ENCODE measurements around the gene PLEKHA6.

Gene PLEKHA6

DNA sequence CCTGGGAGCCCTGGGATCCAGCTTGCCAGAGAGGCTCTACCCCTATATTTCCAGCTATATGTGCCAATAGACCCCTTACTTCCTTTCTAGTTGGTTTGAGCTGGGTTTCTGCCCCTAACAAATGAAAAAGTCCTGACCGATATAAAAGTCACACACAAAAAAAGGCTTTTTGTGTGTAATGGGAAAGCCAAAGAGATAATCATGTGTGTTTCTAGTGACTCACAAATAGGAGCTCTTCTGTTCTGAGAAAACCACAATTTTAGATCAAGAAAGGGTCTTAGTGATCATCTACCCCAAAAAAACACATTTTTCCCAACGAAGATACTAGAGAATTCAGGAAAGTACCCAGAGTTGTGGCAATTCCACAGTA lies 23.0 kb upstream of the PLEKHA6 start:
- DNase-seq, result no peak

DNA sequence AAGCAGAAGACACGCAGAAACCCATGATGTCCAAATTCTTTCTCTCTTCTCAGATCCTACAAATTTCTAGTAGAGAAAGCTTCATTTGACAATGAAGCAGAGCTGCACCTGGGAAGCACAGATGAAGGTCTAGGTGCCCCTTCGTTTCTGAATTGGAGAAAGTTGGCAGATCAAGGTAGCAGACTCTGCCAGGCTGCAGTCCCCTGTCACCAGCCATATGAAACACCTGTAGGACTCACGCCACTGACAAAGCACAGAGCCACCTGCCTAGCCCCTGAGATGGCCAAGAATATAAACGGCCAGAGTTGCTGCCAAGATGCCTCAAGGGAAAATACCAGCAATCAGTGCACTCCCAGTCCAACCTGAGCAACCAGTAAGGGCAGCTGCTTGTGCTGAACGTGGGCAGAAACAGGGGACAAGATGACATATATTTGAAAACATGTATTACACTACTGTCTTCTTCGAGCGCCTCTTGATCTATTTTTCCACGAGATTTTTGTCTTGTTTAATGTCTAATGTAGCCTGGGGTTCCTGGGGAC lies 20.6 kb upstream of the PLEKHA6 start:
- no peak for DNase-seq

DNA sequence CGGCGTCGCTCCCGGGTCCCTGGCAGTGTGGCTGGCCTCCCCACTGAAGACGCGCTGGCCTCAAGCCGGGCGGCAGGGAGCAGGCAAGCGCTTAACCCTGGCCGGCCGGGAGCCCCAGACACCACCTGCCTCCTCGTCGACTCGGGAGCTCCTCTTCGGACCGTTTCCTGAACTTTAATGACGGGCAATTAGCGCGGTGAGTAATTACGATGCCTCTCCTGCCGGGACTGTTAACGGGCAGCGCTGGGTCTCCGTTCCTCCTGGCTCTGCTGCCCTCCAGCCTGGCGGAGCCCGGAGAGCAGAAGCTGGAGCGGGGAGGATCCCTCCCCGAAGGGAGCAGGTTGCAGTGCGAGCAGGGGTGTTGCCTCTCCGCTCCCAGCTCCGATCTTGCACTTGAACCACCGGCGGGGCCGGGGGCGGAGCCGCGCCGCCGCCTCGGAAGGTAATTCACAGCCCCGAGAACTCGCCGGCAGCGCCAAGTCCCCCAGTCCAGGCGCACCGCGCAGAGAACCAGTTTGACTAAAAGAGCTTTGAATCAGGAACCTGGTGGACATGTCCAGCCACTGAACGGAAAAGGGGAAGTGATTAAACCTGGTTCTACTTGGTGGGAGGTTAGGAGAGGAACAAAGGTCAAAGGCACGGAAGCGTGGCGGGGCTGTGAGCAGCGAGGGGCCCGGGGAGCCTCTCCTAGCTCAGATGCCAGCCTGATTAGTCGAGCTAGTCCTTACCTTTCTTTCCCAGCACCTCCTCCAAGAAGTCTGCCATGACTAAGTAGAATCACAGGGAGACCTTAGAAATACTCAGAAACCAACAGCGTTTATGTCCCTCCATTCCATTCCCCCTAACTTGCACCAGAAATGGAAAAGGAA lies 18.3 kb upstream of the PLEKHA6 start:
- DNase-seq, result peak; percentile 70

DNA sequence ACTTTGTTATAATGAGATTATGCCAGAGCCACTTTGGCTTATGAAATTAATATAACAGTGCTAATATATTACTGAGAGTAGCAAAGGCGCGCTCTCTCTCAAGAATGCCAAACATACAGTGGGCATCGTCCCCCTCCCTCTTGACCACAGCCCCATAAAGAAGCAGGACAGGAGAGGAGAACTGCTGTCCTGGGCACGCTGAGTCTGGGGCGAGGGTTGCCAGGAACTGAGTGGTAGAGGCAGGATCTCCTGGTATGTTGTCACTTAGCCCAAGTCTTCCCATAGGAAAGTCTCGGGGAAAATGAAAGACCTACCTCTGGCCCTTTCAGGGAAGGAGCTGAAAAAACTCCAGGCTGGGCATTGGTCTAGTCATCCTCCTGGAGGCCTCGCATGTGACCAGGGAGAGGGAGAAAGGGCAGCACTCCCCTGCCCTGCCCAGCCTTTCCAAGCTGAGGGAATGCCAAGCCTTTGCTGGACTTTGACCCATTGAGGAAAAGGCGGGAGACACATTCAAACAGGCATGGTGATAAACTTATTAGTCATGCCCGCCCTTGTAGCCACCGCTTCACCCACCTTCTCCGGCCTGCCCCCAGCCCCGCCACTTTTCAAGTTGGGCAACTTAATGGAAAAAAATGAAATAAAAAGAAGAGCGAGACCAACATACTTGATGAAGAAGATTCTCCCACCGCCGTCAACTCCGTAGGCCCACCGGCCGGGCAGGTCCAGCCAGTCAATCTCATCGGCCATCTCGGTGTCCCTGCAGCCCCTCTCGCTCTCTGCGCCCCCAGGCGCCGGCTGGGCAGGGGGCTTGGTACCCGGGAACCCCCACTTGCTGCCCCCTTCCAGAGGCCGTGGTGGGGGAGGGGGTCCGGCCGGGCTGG lies 17.4 kb upstream of the PLEKHA6 start:
- no peak for DNase-seq

- no peak for DNase-seq
These were observed 16.7 kb upstream of the PLEKHA6 start for GRCh38 chr1:204376465-204376864.

DNA sequence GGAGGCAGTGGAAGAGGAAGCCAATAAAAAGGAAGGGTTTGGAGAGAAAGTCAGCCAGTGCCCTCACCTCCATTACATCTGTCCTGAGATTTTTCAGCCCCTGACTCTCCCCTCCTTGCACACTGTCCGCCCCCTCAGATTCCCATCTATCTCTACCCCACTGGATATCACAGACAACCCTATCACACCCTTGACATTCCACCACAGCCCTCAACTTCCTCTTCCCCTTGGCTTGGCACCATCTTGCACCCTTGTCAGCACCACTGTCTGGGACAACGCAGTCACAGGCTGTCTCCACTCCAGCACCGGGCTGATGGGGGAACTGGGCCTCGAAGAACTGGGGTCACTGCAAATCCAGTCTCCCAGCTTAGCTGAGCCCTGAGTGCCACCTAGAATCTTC lies 14.2 kb upstream of the PLEKHA6 start:
- DNase-seq, result no peak

- DNase-seq, result no peak
These were observed 10.4 kb upstream of the PLEKHA6 start for GRCh38 chr1:204370176-204370575.

GRCh38 chr1:204368996-204369726 lies 9.4 kb upstream of the PLEKHA6 start:
- no peak for DNase-seq

DNA sequence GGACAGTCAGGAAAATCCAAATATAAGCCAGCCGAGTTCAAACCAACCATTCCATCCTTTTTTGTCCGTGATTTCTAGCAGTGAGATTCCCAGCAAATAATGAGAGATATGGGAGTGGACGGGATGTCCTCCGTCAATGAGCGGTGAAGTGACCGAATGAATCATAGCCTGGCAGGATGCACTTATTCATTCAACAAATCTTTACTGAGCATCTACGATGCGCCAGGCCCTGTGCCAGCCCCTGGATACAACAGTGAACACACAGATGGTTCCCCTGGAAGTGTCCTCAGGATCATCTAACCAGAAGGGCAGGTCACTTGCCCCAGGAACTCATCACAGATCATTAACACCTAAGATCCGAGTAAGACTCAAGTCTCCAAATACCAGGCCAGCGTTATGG lies 8.2 kb upstream of the PLEKHA6 start:
- DNase-seq, result no peak

DNA sequence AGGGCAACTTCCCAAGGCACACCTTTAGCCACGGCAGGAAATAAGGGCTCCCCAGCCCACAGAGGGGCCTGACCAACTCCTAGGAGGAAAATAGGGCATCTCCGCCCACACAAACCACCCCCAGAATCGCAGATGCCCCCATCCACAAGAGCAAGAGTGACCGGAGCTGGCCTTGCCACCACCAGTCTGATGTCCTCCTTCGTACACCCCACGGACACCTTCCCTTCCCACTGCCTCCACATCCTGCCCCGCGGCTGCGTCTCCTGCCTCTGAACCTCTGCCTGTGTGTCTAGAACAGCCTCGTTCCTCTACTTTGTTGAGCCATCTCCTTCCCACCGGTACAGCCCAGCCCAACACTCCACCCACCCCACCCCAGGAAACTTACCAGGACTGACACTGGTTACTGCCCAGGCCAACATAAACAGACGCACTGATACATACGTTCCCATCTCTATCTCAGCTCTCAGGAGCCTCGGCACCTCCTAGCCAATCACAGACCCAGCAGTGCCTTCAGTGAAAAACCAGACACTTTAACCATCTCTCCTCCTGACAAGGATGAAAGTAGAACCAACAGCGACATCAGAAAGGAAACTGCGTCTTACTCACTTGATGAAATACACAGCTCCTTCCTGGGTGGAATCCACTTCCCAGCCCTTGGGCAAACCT lies 7.6 kb upstream of the PLEKHA6 start:
- no peak for DNase-seq

DNA sequence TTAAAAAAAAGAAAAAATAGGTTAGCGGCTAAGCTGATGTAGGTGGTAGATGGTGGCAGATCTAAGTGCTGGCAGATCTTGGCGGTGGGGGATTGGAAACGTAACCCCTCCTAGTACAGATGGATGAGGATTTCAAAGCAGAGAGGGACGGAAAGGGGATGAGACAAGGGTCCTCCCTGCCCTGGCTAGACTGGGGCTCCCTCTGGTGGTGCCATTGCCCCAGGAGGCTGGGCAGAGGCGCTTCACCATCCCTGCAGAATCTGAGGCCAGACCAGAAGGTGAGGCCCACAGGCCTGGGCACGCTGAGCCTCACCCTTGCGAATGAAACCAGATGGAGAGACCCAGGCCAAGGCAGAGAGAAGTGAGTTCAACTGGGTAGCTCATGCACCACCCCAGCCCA lies 7.0 kb upstream of the PLEKHA6 start:
- DNase-seq, result no peak

GRCh38 chr1:204363335-204364114 lies 3.8 kb upstream of the PLEKHA6 start:
- peak; percentile 15 for DNase-seq

- no peak for DNase-seq
These were observed 3.2 kb upstream of the PLEKHA6 start for GRCh38 chr1:204362984-204363334.

- no peak for DNase-seq
These were observed 2.1 kb upstream of the PLEKHA6 start for GRCh38 chr1:204361781-204362180.

DNA sequence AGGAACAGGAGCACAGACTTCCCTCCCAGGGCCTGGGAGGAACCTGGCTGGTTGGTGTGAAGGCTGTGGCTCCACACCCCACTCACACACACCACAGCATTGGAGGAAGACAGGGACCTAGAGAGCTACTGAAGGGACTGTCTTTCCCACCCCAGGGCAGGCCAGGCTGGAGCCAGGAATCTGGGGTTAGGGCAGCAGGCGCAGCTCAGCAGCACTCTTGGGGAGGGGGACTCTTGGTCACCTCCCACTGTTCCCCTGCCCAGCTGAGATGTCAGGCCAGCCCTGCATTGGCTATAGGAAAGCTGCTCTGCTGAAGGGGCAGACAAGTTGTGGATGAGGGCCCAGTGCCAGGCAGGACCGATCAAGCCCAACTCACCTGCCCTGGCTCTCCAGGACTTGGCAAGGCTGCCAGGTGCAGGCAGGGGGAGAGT lies 1.6 kb upstream of the PLEKHA6 start:
- no peak for DNase-seq

GRCh38 chr1:204360314-204360713 lies 585 bp upstream of the PLEKHA6 start:
- no peak for DNase-seq

GRCh38 chr1:204359131-204359473 lies 627 bp downstream of the PLEKHA6 start:
- no peak for DNase-seq

- no peak for DNase-seq
These were observed 1.1 kb downstream of the PLEKHA6 start for GRCh38 chr1:204358605-204359004.

DNA sequence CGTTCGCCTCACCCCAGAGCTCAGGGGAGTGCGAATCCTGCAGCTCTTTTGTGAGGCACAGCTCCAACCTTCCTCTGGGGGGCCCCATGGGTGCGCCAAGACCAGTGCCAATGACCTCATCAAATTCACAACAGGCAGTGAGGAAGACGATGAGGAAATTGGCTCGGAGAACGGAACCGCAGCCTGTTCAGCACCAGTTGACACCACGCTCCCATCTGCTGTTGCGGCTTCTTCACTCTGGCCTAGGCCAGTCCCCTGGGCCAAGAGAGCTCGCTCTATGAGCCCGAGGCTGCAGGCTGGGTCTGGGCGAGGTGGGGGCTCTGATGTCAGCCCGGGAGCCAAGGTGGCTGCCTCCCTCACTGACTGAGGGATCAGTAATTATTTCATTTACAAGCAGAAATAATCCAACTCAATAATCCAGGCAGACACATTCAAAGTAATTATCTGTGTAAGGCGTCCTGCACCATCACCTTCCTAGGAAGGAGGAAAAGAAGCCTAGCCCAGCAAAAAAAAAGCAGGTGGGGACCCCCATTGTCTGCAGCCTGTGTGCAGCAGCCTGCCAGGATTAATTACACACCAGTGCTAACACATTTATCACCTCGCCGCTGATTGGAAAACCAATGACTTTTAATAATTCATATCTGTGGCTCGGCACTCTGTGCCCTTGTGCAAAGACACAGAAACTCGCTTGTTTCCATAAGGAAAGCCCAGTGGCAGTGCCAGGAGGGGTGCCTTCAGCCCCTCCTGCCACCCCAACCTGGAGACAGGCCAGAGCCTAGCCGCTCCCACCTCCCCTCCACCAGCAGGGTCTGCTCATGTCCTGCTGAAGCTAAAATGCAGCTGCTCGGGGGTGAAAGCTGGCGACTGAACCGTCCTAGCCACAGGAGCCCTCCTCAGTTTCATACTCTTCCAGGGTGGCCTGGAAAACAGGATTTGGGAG lies 1.9 kb downstream of the PLEKHA6 start:
- DNase-seq, result no peak

DNA sequence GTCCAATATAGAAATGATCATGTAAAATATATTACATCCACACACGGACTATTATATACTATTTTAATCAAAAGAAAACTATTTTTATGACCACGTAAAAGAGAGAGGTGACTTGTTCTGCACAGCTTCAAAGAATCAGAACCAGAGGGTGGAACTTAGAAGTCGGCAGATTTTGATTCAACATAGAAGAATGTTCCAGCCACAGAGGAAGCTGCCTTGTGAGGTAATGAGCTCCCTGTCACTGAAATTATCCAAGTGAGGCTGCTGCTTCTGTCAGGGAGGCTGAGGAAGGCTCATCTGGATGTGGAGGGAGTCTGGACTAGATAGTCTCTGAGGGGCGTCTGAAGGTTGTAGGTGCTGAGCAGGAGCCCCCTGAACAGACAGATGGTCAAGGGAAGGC lies 2.7 kb downstream of the PLEKHA6 start:
- no peak for DNase-seq

DNA sequence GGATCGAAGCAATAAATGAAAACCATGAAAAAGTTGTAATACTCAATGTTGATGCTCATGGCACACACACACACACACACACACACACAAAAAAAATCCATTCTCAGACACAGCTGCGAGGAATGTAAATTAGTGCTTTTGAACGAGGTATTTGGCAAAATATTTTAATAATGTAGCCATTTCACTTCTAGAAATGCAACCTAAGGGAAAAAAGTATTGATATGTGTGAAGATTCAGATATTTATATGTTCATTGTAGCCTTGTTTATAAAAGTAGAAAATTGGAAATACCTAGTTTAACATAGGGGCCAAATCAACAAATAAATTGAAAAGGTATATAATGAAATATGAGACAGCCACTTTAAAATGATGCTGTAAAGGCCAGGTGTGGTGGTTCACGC lies 3.8 kb downstream of the PLEKHA6 start:
- no peak for DNase-seq
